Left lung (tissue), 10 donors: ENCODE data around the gene NENF. TPM values are rescaled to one million over a fixed set of nuclear protein-coding genes. Genes with fewer than 3 reads are reported as not detected.

ENCODE experiments used
- ATAC-seq: fragments of 200-7000 bp; cut with Tn5 transposase; one replicate; pipeline ENCODE4 v1.9.1; 2020; ENCODE audit warnings: moderate library complexity
- DNase-seq, 4 donors: peaks; one replicate each; pipeline ENCODE4 v3.0.0-alpha.2; 2013 to 2020
- H3K27ac ChIP-seq, 2 donors: fragments of 200-600 bp; sonication (generic) in 1 of 2; one replicate each; pipeline versions ENCODE4 v1.5.0 to v1.8.0; 2020 to 2021
- H3K27me3 ChIP-seq, 2 donors: fragments of 200-600 bp; sonication (generic) in 1 of 2; one replicate each; pipeline versions ENCODE4 v1.5.0 to v1.8.0; 2020 to 2021
- H3K36me3 ChIP-seq, 2 donors: fragments of 200-600 bp; sonication (generic) in 1 of 2; one replicate each; pipeline versions ENCODE4 v1.5.0 to v1.8.0; 2020 to 2021
- H3K4me1 ChIP-seq, 2 donors: fragments of 200-600 bp; one replicate each; pipeline ENCODE4 v1.8.0; 2021
- H3K4me3 ChIP-seq, 2 donors: fragments of 200-600 bp; sonication (generic) in 1 of 2; one replicate each; pipeline versions ENCODE4 v1.5.0 to v1.8.0; 2020 to 2021; ENCODE audit warnings: mild to moderate bottlenecking in 1 of 2
- H3K9me3 ChIP-seq, 2 donors: fragments of 200-600 bp; sonication (generic) in 1 of 2; one replicate each; pipeline versions ENCODE4 v1.5.0 to v1.8.0; 2020 to 2021
- CTCF ChIP-seq, 2 donors: fragments of 200-600 bp; sonication (generic) in 1 of 2; IDR thresholded peaks; one replicate each; pipeline versions ENCODE4 v1.5.0 to v1.8.0; 2021; ENCODE audit warnings: antibody characterized with exemption in 2 of 2
- intact Hi-C, 2 donors: fragments of 100-400 bp; cut with DNase I; formaldehyde crosslinking; loops; one replicate each; pipeline versions ENCODE4 v1.11.2 to v1.14.2; 2022
- polyA plus RNA-seq, 6 donors: library from polyadenylated mRNA; unstranded; fragments of 120-200 nt; gene quantifications; one replicate each; pipeline ENCODE4 v1.2.1, GENCODE V29; 2013; ENCODE audit not compliant: insufficient read length in 6 of 6
- total RNA-seq, 2 donors: library from RNA; stranded (reverse); fragmentation: NEBNext Ultra II Directional; extraction: Animal tissue kit (Norgen Biotek cat#: 25700); gene quantifications; one replicate each; pipeline ENCODE4 v1.2.1, GENCODE V29; 2021
- donor health status: DM: no; HTN: yes; CAD: no.
- donor health status: DM: no; HTN: no; CAD: no.

The NENF gene
- total and polyA plus RNA-seq, 8 donors = 43.2 to 54.4 (median 48.1) TPM

GRCh38 chr1:212481438-212481767 is 48.7 kb downstream of the NENF start:
- Histone ChIP-seq H3K27ac (no peak overlapping the region), H3K4me1 (peaks cover 0 to 10% of the 10 kb centered on the region in 2 donors), H3K36me3 (no peaks in the 10 kb centered on the region), H3K9me3 (no peaks in the 10 kb centered on the region), H3K27me3 (no peaks in the 10 kb centered on the region), H3K4me3 (no peak overlapping the region)
- DNase-seq = no peak
- no peak for ATAC-seq
- intact Hi-C loops = no loop called here
- no peak for TF ChIP-seq CTCF (IDR thresholded peaks at IDR 0.05)

GRCh38 chr1:212482006-212482636 is 49.4 kb downstream of the NENF start:
- no peaks in the 10 kb centered on the region for H3K9me3 ChIP-seq
- DNase-seq (no peak), ATAC-seq (no peak)
- TF ChIP-seq CTCF (IDR thresholded peaks at IDR 0.05) = no peak
- H3K4me1 ChIP-seq = peaks cover 0 to 10% of the 10 kb centered on the region in 2 donors
- no peak overlapping the region for H3K4me3 ChIP-seq
- H3K27ac ChIP-seq = no peak overlapping the region
- no peaks in the 10 kb centered on the region for H3K36me3 ChIP-seq
- no peaks in the 10 kb centered on the region for H3K27me3 ChIP-seq
- intact Hi-C loops = no loop called here

GRCh38 chr1:212482637-212483441 is 50.1 kb downstream of the NENF start:
- H3K4me3 ChIP-seq = no peak overlapping the region
- H3K9me3 ChIP-seq = no peaks in the 10 kb centered on the region
- H3K36me3 ChIP-seq = no peaks in the 10 kb centered on the region
- no peak for DNase-seq
- intact Hi-C loops = no loop called here
- H3K27me3 ChIP-seq = no peaks in the 10 kb centered on the region
- no peak for TF ChIP-seq CTCF (IDR thresholded peaks at IDR 0.05)
- ATAC-seq = no peak
- H3K4me1 ChIP-seq = peaks cover 0 to 3% of the 10 kb centered on the region in 2 donors
- H3K27ac ChIP-seq = no peak overlapping the region

GRCh38 chr1:212484701-212485570 is 52.2 kb downstream of the NENF start:
- DNase-seq (no peak), ATAC-seq (peak; percentile 38)
- no peaks in the 10 kb centered on the region for H3K36me3 ChIP-seq
- intact Hi-C loops = no loop called here
- H3K27me3 ChIP-seq = no peaks in the 10 kb centered on the region
- no peak overlapping the region for H3K27ac ChIP-seq
- H3K9me3 ChIP-seq = no peaks in the 10 kb centered on the region
- TF ChIP-seq CTCF (IDR thresholded peaks at IDR 0.05) = no peak
- H3K4me1 ChIP-seq = peaks cover 5 to 18% of the 10 kb centered on the region in 2 donors
- no peak overlapping the region for H3K4me3 ChIP-seq

GRCh38 chr1:212485571-212485912 is 52.8 kb downstream of the NENF start:
- no peak for ATAC-seq
- intact Hi-C loops = no loop called here
- Histone ChIP-seq H3K9me3 (no peaks in the 10 kb centered on the region), H3K4me3 (no peak overlapping the region), H3K36me3 (no peaks in the 10 kb centered on the region), H3K4me1 (peaks cover 5 to 18% of the 10 kb centered on the region in 2 donors), H3K27ac (no peak overlapping the region), H3K27me3 (no peaks in the 10 kb centered on the region)
- TF ChIP-seq CTCF (IDR thresholded peaks at IDR 0.05) = no peak
- no peak for DNase-seq
